Fibroblast of skin of back (primary cell): ENCODE results near the gene ZNF300.
"Not testable (repeated sequence)": the region's sequence is repeated elsewhere in the genome, so short reads cannot be mapped to it uniquely, and the experiment has no call there.

Experiments used
- DNase-seq: peaks from one replicate; pipeline ENCODE4 v3.0.0-alpha.2; 2013

The ZNF300 gene

DNA sequence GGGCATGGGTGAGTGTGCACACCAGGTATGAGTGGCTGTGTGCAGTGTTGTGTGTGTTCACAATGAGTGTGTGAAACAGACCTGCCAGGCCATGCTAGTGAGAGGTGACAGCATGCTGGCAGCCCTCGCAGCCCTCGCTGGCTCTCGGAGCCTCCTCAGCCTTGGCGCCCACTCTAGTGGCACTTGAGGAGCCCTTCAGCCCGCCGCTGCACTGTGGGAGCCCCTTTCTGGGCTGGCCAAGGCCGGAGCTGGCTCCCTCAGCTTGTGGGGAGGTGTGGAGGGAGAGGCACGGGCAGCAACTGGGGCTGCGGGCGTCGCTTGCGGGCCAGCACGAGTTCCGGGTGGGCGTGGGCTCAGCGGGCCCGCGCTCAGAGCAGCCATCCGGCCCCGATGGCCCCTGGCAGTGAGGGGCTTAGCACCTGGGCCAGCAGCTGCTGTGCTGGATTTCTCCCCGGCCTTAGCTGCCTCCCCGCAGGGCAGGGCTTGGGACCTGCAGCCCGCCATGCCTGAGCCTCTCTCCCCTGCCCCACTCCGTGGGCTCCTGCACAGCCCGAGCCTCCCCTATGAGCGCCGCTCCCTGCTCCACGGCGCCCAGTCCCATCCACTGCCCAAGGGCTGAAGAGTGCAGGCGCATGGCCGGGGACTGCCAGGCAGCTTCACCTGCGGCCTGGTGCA is 59.5 kb downstream of the ZNF300 start:
- DNase-seq = not testable (repeated sequence)
